GM19099 (cell line): ENCODE results near the gene MGA.

Experiments
- POLR2A ChIP-seq: IDR thresholded peaks from 3 replicates; pipeline ENCODE4 v1.6.1; 2011; ENCODE audit warnings: low read depth; ENCODE audit not compliant: insufficient read length; ENCODE audit errors: extremely low read depth

MGA gene

GRCh38 chr15:41660235-41661077 is at the start of gene MGA:
TSS of gene MGA (plus strand) at chr15:41660405.
- TF ChIP-seq POLR2A, result peak; percentile 68

- TF ChIP-seq POLR2A, result no peak
Measured at GRCh38 chr15:41620536-41621199, 39.5 kb upstream of the MGA start.

GRCh38 chr15:41621200-41622193 is 38.7 kb upstream of the MGA start:
- TF ChIP-seq POLR2A, result no peak

- TF ChIP-seq POLR2A, result no peak
Measured at GRCh38 chr15:41622901-41623300, 37.3 kb upstream of the MGA start.

- no peak for TF ChIP-seq POLR2A
Measured at GRCh38 chr15:41627203-41627602, 33.0 kb upstream of the MGA start.

- no peak for TF ChIP-seq POLR2A
Measured at GRCh38 chr15:41629463-41629862, 30.7 kb upstream of the MGA start.

GRCh38 chr15:41629883-41630282 is 30.3 kb upstream of the MGA start:
- TF ChIP-seq POLR2A, result no peak

GRCh38 chr15:41630616-41631217 is 29.5 kb upstream of the MGA start:
- TF ChIP-seq POLR2A, result no peak

GRCh38 chr15:41631880-41632470 is 28.2 kb upstream of the MGA start:
- TF ChIP-seq POLR2A, result no peak

- TF ChIP-seq POLR2A, result no peak
Measured at GRCh38 chr15:41633609-41634008, 26.6 kb upstream of the MGA start.

GRCh38 chr15:41634072-41634626 is 26.1 kb upstream of the MGA start:
- no peak for TF ChIP-seq POLR2A

- TF ChIP-seq POLR2A, result no peak
Measured at GRCh38 chr15:41637086-41637485, 23.1 kb upstream of the MGA start.

- TF ChIP-seq POLR2A, result no peak
Measured at GRCh38 chr15:41640985-41641384, 19.2 kb upstream of the MGA start.

- TF ChIP-seq POLR2A, result no peak
Measured at GRCh38 chr15:41647262-41647661, 12.9 kb upstream of the MGA start.
